GM12891 (cell line): ENCODE results near the gene MEF2D.
A peak's percentile ranks its signal among the peaks of the same experiment; 100 is the strongest.

Experiments used
- POLR2A ChIP-seq: IDR thresholded peaks from 2 replicates; pipeline ENCODE4 v1.6.1; 2011; ENCODE audit warnings: low read depth, low read length, control low read depth
- POLR2AphosphoS5 ChIP-seq: IDR thresholded peaks from 2 replicates; pipeline ENCODE4 v1.6.1; 2011; ENCODE audit warnings: low read depth, low read length, control low read depth
- SPI1 ChIP-seq: IDR thresholded peaks from 2 replicates; pipeline ENCODE4 v1.6.1; 2011; ENCODE audit warnings: low read depth, low read length, control low read depth
- TAF1 ChIP-seq: IDR thresholded peaks from 2 replicates; pipeline ENCODE4 v1.6.1; 2011; ENCODE audit warnings: low read depth, low read length, control low read depth

- TF ChIP-seq POLR2A (no peak), POLR2AphosphoS5 (0 out of 2 replicates have a peak, but pooled peaks have one; percentile 43), SPI1 (peak; percentile 41), TAF1 (no peak)
Measured at GRCh38 chr1:156491151-156491949, 9.2 kb downstream of the MEF2D start.
